ENCODE data around the gene P4HTM.

The P4HTM gene

GRCh38 chr3:49025005-49025792 is 35.2 kb downstream of the P4HTM start:
- DNase-seq (ENCODE audit: low spot score) = no peak

DNA sequence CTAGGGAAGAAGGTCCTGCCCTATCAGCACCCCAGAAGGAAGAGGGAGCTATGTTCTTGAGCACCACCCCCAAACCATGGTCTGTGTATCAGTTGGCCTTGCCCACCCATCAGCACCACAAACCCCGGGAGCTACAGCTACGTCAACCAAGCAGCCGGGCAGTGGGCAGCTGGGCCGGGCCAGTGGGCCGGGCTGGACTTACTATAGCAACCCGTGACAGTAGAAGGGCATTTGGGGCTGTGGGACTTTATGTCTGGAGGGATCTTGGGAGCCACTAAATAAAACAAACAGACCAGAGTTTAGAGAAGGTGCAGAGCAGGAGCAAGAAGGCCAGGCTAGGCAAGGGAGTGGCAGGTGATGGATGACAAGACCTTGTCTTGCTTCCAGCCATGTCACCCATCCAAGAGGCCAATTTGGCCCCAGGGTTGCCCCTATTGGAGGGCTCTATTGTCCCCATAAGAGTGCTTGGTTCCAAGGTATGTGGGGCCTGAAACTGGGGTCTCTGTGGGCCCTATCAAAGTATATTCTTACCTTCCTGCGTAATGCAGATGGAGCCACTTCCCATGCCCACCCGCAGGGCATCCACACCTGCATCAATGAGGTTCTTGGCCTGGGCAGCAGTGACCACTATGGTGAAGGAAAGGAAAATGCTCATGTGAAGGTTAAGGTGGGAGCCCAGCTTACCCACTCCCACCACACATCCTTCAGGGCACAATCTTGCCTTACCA is 35.9 kb downstream of the P4HTM start:
- no peak for DNase-seq (ENCODE audit: low spot score)

GRCh38 chr3:49026536-49026935 is 36.5 kb downstream of the P4HTM start:
- no peak for DNase-seq (ENCODE audit: low spot score)

- no peak for DNase-seq (ENCODE audit: low spot score)
These were observed 37.6 kb downstream of the P4HTM start for GRCh38 chr3:49027634-49028033.

- DNase-seq (ENCODE audit: low spot score) = no peak
These were observed 38.2 kb downstream of the P4HTM start for GRCh38 chr3:49028298-49028672.

GRCh38 chr3:49028673-49029562 is 38.9 kb downstream of the P4HTM start, which contains the start of gene IMPDH2:
TSS of gene IMPDH2 (minus strand) at chr3:49029398. CDS start at chr3:49029350, 48 bp downstream.
- peak; percentile 96 for DNase-seq (ENCODE audit: low spot score)

DNA sequence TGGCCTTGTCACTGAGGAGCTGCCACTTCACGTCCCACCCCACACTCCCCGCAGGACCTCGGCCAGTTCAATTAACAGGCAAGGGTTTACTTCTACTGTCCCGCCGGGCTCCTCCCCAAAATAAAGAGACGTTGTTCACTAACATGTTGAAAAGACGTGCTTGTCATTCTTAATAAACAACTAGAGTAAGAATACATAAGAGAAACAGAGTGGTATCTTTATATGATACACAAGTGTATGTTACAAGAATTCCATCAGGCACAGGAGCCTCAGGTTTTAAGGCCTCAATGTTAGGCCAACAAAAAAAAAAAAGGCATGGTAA is 39.5 kb downstream of the P4HTM start:
- no peak for DNase-seq (ENCODE audit: low spot score)

GRCh38 chr3:49030321-49030720 is 40.3 kb downstream of the P4HTM start:
- DNase-seq (ENCODE audit: low spot score) = no peak

GRCh38 chr3:49032646-49033304 is 42.7 kb downstream of the P4HTM start:
- no peak for DNase-seq (ENCODE audit: low spot score)

DNA sequence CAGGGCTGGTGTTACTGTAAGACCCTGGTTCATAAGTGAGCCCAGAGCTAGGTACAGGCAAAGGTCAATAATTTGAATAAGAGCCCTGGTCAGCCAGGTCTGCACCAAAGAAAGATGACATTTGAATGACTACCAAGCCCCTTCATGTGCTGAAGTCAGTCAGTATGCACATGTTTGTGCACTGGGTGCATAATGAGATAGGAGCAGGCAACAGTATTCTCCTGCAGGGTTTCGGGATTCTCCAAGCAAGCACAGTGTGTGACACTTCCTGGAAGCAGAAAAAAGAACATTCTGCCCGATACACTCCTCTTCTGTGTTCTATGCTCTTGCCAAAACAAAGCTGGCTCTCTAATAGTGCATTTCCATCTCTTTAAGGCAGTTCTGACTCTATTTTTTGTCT is 44.6 kb downstream of the P4HTM start:
- DNase-seq (ENCODE audit: low spot score) = no peak

DNA sequence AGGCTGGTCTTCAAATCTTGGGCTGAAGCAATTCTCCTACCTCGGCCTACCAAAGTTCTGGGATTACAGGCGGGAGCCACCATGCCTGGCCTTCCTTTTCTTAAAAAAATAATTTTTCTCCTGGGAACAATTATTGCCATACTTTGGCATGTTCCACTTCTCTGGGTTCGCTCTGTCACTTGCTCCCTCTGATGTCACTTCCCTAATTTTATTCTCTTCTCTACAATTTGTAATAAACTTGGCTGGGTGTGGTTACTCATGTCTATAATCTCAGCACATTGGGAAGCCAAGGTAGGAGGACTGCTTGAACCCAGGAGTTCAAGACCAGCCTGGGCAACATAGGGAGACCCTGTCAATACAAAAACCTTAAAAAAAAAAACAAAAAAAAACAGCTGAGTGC is 45.2 kb downstream of the P4HTM start:
- no peak for DNase-seq (ENCODE audit: low spot score)

GRCh38 chr3:49053543-49053942 is 63.5 kb downstream of the P4HTM start:
- DNase-seq (ENCODE audit: low spot score) = no peak

GRCh38 chr3:49054344-49054862 is 64.4 kb downstream of the P4HTM start:
- DNase-seq (ENCODE audit: low spot score) = no peak
